Measurements from ENCODE around the gene CCDC136.

The CCDC136 gene

DNA sequence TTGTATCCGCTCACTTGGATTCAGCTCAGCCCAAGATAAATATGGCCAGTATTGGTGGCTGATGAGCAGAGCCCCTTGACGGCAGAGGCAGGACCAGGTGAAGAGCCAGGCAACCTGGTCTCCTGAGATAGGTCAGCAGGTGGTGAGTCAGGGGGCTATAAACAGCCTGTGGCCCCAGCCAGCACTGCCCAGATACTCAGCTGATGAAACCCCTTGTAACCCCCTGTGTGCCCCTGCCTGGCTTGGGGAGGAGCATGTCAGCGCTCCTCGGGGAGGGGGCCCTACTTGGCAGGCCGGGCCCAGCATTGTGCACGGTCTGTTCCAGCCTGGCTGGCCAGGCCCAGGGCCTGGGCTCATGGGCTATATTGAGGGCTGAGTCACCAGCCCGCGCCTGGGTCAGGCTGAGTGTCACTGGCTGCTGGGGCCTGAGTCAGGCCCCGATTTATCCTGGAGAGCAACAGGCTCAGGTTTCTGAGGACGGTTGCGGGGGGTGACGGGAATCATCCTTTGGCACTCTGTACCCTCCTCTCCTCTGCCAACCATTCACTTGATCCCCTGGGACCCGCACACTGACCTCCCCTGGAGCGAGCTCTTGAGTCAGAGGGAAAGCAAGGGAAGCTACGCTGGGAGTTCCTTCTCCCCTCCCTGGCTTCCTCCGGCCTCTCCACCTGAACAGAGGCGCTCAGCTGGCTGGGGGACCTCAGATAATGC lies 35.6 kb downstream of the CCDC136 start:
- intact Hi-C loops (cut with DNase I) = no loop called here
- no peak for DNase-seq

DNA sequence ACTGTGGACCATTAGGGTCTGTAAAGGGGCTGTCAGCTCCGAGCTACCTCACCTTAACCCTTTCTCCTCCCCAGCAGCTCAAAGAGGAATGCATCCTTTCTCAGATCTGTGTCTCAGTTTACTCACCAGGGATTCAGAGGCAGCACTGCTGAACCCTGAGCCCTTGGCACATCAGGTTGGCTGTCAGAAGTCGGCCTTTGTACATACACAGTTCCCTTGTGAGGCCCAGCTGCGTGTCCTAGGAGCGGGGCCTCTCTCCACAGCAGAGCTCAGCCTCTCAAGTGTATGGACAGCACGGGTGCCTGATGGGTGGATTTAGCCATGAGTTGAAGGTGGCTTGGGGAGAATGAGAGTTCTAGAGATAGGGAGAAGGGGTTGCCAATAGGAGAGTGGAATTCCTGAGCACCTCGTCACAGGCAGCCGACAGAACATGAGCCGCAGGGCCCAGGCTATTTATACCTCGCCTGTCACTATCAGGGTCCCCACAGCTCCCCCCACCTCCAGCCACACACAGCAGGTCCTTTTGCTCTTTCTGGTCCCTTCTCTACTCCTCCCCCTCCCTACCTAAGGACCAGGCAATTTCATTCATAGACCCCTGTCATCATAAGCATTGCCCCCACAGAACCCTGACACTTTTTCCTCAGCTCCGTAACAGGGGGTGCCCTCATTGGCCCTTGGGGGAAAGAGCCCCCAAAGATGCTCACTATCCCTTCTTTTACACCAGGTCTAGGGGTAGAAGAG lies 36.4 kb downstream of the CCDC136 start:
- intact Hi-C loops (cut with DNase I) = no loop called here
- DNase-seq = no peak

DNA sequence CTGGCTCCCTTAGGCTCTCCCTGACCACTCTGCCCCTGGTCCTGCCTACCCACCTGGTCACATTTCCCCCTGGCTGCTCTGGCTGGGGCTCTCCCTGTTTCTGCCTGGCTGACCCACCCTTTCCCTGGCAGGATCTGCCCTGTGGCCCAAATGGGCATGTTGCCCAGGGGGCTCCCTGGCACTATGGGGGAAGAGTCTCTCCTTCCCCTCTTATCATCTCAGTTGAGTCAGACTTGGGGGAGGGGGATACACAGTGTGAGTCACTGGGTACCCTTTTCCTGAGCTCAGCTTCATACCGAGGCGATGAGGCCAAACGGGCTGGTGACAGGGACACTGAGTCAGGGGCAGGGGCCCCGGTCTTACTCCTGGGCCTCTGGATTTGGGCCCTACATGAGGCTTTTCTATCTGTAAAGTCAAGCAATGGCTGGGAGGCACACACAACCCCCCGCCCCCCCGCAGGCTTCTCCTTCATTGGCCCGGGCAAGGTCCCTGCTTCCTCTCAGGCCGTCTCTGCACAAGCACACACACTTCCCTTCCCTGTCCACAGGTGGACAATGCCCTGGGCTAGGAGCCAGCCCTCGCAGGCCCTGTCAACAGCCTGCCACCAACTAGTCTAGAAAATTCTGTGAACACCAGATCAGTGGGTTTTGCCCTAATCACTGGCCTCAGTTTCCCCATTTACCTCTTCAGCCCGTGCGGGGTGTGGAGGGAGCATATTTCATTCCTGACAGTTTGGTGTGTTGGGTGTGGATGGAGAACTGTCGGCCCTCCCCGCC lies 37.8 kb downstream of the CCDC136 start:
- intact Hi-C loops (cut with DNase I) = no loop called here
- no peak for DNase-seq

DNA sequence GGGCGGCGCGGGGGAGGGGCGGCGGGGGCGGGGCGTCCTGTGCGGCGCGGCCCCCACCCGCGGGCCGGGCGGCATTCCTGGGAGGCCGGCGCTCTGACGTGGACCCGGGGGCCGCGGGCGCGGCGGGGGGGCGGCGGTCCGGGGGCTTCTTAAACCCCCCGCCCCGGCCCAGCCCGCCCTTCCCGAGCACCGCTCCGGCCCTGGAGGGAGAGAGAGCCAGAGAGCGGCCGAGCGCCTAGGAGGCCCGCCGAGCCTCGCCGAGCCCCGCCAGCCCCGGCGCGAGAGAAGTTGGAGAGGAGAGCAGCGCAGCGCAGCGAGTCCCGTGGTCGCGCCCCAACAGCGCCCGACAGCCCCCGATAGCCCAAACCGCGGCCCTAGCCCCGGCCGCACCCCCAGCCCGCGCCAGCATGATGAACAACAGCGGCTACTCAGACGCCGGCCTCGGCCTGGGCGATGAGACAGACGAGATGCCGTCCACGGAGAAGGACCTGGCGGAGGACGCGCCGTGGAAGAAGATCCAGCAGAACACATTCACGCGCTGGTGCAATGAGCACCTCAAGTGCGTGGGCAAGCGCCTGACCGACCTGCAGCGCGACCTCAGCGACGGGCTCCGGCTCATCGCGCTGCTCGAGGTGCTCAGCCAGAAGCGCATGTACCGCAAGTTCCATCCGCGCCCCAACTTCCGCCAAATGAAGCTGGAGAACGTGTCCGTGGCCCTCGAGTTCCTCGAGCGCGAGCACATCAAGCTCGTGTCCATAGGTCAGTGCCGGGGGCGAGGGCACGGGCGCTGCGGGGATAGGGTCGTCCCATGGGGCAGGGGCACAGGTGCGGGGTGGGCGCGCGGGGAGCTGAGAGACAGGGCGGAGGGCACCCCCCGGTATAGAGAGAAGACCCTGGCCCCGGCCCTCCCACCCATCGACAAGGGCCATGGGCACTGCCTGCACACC lies 38.7 kb downstream of the CCDC136 start, which contains the start of gene FLNC:
FLNC (plus strand) TSS at position 176 of the 947 bp plus-strand sequence; CDS start at position 408, 232 bp downstream.
- intact Hi-C loops (cut with DNase I) = no loop called here
- DNase-seq = peak in 3 of 42 donors; percentile 12 to 57 (median 31)

DNA sequence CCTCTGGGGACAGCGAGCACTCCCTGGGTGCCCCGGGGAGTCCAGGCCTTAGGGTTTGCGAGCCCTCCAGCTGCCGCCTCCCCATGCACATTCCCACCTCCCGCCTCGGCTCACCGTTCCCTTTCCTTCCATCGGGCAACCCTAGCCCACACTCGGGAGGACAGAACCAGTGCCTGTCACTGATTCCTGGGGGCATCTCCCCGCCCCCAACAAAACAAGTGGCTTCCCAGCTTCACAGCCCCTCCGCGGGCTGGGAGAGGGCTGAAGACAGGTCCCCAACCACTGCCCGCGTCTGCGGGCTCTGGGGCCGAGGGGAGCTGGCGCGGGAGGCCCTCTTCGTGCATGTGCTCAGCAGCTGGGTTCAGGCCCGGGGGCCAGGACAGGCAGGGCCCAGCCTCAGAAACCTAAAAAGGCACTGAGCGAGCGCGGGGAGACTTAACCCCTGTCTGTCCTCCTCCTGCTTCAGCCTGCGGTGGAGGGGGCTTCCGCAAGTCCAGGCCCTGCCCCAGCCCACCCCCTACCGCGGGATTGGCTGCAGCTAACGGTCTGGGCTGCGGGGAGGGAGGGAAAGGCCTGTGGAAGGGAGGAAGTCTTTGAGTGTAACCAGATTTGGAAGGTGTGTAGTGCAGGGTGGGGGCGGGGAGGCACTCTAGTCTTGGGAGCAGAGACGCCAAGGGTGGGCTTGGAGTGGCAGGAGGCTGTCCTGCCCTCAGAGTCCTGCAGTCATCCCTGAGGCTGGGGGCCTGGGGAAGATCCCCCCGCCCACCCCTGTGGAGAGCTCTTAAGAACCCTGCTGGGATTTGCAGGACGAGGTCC lies 39.6 kb downstream of the CCDC136 start:
- intact Hi-C loops (cut with DNase I) = no loop called here
- DNase-seq = no peak

DNA sequence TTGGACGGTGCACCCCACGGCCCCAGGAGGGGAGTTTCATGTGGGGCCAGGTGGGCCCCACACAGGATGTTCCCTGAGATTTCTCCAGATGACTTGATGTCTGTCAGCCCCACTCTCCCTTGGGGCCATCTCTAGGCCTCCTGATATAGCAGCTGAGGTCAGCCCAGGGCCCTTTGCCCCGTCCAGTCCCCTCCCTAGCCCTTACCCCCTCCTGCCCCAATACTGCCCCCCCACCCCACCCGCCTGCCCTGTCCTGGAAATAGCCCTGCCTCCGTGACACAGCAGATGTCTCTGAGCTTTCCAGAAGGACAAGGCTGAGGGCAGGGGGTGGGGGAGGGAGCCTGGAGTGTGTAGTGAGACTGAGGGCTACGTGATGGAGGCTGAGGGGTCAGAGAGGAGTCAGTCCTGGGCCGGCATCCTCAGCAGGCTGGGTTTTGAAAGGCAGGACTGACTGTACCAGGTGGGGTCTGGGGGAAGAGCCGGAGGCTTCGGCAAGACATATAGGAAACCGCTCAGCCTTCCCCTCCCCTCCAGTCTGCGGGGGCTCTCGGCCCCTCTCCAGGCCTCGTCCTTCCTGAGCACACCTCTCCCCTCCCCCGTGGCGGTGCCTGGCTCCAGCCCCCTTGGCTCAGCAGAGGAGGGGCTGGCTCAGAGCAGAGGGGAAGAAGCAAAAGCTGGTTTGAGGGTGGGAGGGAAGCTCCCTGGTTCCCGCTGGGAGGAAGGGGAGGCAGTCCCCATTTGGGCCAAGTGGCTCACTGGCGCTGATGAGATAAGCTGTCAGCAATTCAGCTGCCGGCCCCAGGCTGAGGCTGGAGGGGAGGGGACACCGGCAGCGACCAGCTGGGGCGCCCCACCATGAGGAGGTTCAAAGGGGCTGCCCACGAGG lies 40.5 kb downstream of the CCDC136 start:
- intact Hi-C loops (cut with DNase I) = no loop called here
- DNase-seq = peak in 21 of 42 donors; percentile 11 to 72 (median 41)

DNA sequence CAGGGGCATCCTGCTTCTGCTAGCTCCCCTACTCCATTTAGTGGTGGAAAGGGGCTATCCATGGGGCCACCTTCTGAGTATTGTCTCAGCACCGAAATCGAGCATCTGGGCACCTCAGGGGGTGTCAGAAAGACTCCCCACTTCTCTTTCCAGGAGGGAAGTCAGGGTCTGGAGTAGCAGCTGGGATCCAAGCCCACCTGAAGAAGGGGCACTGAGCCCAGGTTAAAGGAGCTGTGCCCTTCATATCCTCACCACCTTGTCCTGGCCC lies 41.0 kb downstream of the CCDC136 start:
- DNase-seq = no peak
- intact Hi-C loops (cut with DNase I) = no loop called here

DNA sequence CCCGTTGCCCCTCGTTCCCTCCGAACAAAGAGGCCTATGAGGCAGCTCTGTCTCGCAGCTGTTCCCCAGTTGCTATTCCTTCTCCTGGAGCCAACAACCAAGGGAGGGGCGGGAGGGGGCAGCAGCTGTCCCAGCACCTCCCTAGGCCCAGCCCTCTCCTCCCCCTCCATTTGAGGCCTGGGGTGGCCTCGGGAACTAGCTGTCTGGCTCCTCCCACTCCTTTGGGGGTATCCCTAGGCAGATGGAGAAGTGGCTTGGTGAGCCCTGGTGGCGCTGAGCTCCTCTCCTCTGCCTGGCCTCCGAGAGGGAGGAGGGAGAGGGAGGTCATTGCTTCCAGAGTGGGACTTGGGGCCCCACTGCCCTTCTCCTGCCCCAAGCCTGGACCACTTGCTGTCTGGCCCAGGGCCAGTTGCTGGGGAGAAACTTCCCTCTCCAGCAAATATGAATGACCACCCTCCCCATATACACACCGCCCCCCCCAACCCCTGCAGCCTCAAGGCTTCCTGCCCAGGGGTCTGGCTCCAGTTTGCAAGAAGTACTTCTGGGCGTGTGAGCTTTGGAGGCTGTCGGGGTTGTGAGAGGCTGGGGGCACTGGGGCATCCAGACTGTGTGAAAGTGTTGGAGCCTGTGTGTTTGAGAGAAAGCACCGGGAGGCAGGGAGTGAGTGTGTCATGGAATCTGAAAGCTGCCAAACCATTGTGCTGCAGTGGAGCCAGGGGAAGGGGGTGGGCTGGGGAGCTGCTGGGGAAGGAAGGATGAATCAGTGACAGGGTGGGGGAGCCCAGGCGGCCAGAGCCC lies 41.6 kb downstream of the CCDC136 start:
- intact Hi-C loops (cut with DNase I) = no loop called here
- DNase-seq = peak; percentile 42 to 90 (median 73)

DNA sequence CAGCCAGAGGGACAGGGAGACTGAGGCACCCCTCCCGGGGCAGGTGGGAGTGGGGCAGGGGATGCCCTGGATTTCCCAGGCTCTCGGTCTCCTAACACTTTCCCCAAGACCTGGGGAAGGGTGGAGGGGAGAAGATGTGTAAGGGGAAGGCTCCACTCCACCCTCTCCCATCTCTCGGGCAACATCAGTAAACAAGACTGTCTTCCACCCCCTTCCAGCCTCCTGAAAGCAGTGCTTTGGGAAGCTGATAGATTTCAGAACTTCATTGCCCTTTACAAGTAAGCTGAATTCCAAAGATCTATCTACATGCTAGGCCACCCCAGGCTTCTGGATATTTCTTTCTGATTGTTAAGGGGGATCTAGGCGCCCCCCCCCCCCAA lies 42.2 kb downstream of the CCDC136 start:
- intact Hi-C loops (cut with DNase I) = no loop called here
- no peak for DNase-seq

DNA sequence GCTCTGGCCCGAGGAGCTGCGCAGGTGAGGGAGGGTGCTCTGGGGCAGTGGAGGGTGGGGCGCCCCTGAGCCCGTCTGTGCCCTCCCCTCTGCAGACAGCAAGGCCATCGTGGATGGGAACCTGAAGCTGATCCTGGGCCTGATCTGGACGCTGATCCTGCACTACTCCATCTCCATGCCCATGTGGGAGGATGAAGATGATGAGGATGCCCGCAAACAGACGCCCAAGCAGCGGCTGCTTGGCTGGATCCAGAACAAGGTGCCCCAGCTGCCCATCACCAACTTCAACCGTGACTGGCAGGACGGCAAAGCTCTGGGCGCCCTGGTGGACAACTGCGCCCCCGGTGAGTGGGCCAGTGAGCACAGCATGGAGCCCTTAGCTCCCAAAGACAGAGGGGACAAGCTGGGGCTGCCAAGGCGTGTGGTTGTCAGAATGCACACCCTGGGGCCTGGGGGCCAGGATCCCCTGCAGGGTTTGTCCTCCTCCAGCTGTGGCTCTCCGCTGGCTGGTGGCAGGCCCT lies 43.5 kb downstream of the CCDC136 start:
- DNase-seq = no peak
- intact Hi-C loops (cut with DNase I) = no loop called here

DNA sequence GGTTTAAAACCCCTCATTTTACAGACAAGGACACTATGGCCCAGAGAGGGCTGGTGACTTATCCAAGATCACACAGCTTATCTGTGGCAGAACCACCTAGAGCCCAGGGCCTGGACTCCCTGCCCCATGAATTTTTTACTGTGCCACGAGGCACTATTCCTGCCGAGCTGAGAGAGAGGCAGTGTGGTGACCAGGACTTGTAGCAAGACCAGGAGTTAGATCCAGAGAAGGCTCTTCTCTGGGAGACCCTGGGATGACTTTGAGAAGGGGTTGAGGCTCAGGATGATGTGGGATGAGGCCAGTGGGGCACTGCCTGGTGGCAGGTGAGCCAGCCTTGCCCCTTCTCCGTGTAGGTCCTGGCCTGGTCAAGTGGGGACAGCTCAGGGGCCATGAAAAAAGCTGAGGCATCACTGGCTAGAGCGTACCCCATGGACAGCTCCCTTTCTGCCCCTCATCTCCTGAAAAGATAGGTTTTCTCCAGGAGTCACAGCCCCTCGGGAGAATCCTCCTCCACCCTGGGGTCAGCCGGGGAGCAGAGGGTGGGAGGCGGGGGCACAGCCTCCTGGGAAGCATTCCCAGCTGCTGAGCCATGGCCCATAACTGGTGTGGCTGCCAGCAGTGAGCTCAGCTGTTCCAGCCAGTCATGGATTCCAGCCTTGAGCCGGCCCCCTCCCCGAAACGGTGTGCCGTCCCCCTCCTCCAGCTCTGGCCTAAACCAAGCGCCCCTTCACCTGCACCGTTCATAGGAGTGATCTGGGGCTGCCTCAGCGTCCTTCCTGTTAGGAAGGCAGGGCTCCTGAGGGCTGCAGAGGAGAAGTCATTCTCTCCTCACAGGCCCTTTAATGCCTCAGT lies 44.2 kb downstream of the CCDC136 start:
- intact Hi-C loops (cut with DNase I) = no loop called here
- DNase-seq = peak in 39 of 42 donors; percentile 30 to 86 (median 62)

DNA sequence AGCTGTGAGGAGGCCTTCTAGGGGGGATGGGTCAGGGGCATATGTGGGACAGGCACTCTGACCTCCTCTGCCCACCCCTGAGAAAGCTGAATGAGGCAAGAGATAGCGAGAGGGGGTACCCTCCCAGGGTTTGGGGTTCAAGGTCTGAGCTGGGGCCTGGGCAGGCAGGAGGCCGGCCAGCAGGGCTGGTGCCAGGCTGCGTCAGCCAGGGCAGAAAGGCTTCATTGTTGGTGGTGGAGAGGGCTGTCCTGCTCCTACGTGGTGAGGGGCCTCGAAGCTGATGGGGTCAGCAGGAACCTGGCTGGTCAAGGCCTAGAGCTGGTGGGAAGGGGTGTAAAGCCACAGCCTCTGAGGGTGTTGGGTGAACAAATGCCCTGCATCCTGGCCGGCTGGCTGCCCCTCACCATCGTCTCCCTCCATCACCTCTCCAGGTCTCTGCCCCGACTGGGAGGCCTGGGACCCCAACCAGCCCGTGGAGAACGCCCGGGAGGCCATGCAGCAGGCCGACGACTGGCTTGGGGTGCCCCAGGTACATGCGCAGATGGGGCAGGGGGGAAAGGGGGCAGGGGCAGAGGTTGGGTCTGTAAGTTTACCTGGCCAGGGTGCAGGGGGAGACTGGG lies 45.1 kb downstream of the CCDC136 start:
- intact Hi-C loops (cut with DNase I) = no loop called here
- DNase-seq = peak in 41 of 42 donors; percentile 42 to 88 (median 71)

DNA sequence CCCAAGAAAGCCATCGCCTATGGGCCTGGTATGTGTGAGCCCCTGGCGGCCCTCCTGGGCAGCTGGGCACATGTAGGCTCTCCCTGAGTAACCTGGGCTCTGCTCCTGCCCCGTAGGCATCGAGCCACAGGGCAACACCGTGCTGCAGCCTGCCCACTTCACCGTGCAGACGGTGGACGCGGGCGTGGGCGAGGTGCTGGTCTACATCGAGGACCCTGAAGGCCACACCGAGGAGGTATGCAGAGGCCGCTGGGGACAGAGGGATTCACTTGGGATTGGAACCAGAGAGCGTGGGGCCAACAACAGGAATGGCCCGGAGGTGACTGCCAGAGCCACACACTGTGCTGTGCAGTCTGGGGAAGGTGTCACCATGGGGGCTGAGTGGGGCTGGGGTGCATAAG lies 45.8 kb downstream of the CCDC136 start:
- intact Hi-C loops (cut with DNase I) = no loop called here
- DNase-seq = no peak

DNA sequence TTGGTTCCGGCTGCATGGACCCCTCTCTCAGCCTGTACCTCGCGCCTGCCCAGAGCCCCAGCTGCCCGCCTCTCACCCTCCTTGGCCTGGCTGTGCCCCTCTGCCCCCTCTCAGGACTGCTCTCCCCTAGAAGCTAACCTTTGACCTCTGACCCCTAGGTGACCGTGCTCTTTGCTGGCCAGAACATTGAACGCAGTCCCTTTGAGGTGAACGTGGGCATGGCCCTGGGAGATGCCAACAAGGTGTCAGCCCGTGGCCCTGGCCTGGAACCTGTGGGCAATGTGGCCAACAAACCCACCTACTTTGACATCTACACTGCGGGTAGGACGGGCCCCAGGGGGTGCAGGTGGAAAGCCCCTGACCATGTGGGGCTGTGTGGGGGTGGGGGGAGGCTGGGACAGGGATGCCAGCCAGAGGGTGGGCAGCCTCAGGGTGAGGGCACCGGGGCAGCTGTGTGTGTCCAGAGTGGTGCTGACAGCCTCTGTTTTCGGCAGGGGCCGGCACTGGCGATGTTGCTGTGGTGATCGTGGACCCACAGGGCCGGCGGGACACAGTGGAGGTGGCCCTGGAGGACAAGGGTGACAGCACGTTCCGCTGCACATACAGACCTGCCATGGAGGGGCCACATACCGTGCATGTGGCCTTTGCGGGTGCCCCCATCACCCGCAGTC lies 46.5 kb downstream of the CCDC136 start:
- DNase-seq = no peak
- intact Hi-C loops (cut with DNase I) = no loop called here
